K562 (cell line): ENCODE data around the gene PRR29.

ENCODE experiments used
- BRF2 ChIP-seq: IDR thresholded peaks from 3 replicates; pipeline ENCODE4 v1.6.1; 2011; ENCODE audit warnings: borderline replicate concordance, mild to moderate bottlenecking; ENCODE audit not compliant: insufficient read length, insufficient read depth
- CTCF ChIP-seq, 3 experiments: IDR thresholded peaks in 2 of 3; conservative IDR thresholded peaks in 1 of 3; 2 replicates each; pipeline ENCODE4 v1.5.1; 2011 to 2012; ENCODE audit warnings: low read length in 3 of 3, mild to moderate bottlenecking in 3 of 3, control low read depth in 2 of 3, improper control_type of control experiment in 1 of 3, inconsistent platforms in 1 of 3, low read depth in 1 of 3, mixed read lengths in 1 of 3, moderate library complexity in 1 of 3; ENCODE audit not compliant: insufficient read depth in 2 of 3
- EZH2 ChIP-seq: IDR thresholded peaks from 2 replicates; pipeline ENCODE4 v1.6.1; 2012; ENCODE audit warnings: low read depth, mild to moderate bottlenecking, inconsistent platforms, low read length, borderline replicate concordance
- POLR2A ChIP-seq: fragments of 450-650 bp; conservative IDR thresholded peaks from 2 replicates; pipeline ENCODE4 v1.6.1; 2016
- ZKSCAN8 ChIP-seq: fragments of 200-800 bp; sonication (Bioruptor generic); IDR thresholded peaks from 2 replicates; pipeline ENCODE4 v1.6.1; 2016; ENCODE audit warnings: missing genetic modification characterization, missing compliant biosample characterization
- TF ChIP-seq, protein P1 (sequence below): fragments of 250-450 bp; sonication (Bioruptor Pico); IDR thresholded peaks from 2 replicates; pipeline ENCODE4 v1.5.0; 2020; ENCODE audit warnings: mild to moderate bottlenecking

DNA sequence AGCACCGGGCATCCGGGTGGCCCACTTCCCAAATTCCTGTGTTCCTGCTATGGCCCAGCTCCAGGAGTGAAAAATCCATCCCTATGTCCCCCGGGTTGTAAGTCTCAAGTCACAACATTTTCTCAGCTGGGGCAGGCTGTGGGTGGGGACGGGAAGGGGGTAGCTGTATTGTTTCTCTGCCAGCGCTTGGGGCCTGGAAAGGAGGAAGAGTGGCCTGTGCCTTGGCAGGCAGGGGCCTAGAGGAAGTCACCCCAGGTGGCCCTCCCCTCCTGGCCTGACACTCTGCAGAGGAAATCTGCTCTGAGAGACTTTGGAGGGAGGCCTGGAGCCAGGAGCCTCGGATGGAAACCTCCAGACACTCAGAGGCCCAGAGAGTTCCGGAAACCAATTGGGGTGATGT is 14.8 kb upstream of the PRR29 start:
- no peak for TF ChIP-seq POLR2A
- no peak for TF ChIP-seq EZH2
- no peak for TF ChIP-seq CTCF (IDR thresholded peaks at IDR 0.05 in 2 of 3, conservative IDR thresholded peaks at IDR 0.05 in 1 of 3; ENCODE audit: insufficient read depth in 2 of 3, low read depth in 1 of 3, low read length in 3 of 3)
- TF ChIP-seq ZKSCAN8: no peak
- no peak for TF ChIP-seq BRF2
- TF ChIP-seq, protein P1, sequence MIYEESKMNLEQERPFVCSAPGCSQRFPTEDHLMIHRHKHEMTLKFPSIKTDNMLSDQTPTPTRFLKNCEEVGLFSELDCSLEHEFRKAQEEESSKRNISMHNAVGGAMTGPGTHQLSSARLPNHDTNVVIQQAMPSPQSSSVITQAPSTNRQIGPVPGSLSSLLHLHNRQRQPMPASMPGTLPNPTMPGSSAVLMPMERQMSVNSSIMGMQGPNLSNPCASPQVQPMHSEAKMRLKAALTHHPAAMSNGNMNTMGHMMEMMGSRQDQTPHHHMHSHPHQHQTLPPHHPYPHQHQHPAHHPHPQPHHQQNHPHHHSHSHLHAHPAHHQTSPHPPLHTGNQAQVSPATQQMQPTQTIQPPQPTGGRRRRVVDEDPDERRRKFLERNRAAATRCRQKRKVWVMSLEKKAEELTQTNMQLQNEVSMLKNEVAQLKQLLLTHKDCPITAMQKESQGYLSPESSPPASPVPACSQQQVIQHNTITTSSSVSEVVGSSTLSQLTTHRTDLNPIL: no peak
